GM18870 (cell line): ENCODE results near the gene DIO3.
"Not testable (repeated sequence)": the region's sequence is repeated elsewhere in the genome, so short reads cannot be mapped to it uniquely, and the experiment has no call there.

Source experiments
- ATAC-seq: cut with Tn5 transposase; IDR thresholded peaks from one replicate; pipeline ENCODE4 v1.9.1; 2021; ENCODE audit warnings: moderate library complexity; ENCODE audit not compliant: unreplicated experiment

DIO3 gene

GRCh38 chr14:101540481-101541462 lies 20.5 kb upstream of the DIO3 start:
- no peak for ATAC-seq

- no peak for ATAC-seq
Observed at GRCh38 chr14:101542391-101542790, 18.9 kb upstream of the DIO3 start.

GRCh38 chr14:101543814-101544213 lies 17.5 kb upstream of the DIO3 start:
- ATAC-seq = no peak

- no peak for ATAC-seq
Observed at GRCh38 chr14:101544550-101544949, 16.7 kb upstream of the DIO3 start.

GRCh38 chr14:101546706-101547105 lies 14.6 kb upstream of the DIO3 start:
- no peak for ATAC-seq

GRCh38 chr14:101547107-101547738 lies 14.1 kb upstream of the DIO3 start:
- ATAC-seq = no peak

GRCh38 chr14:101547961-101548669 lies 13.2 kb upstream of the DIO3 start:
- no peak for ATAC-seq

GRCh38 chr14:101548710-101549109 lies 12.6 kb upstream of the DIO3 start:
- no peak for ATAC-seq

GRCh38 chr14:101549154-101549553 lies 12.1 kb upstream of the DIO3 start:
- no peak for ATAC-seq

GRCh38 chr14:101550202-101550912 lies 10.9 kb upstream of the DIO3 start:
- ATAC-seq = not testable (repeated sequence)

- ATAC-seq = no peak
Observed at GRCh38 chr14:101551729-101552595, 9.3 kb upstream of the DIO3 start.

GRCh38 chr14:101552786-101553231 lies 8.5 kb upstream of the DIO3 start:
- ATAC-seq = no peak

- no peak for ATAC-seq
Observed at GRCh38 chr14:101553393-101553792, 7.9 kb upstream of the DIO3 start.

- ATAC-seq = no peak
Observed at GRCh38 chr14:101553931-101554330, 7.4 kb upstream of the DIO3 start.

GRCh38 chr14:101554991-101555668 lies 6.2 kb upstream of the DIO3 start:
- ATAC-seq = no peak

GRCh38 chr14:101555669-101556043 lies 5.6 kb upstream of the DIO3 start:
- not testable (repeated sequence) for ATAC-seq

GRCh38 chr14:101556131-101556530 lies 5.2 kb upstream of the DIO3 start:
- ATAC-seq = no peak

- no peak for ATAC-seq
Observed at GRCh38 chr14:101556566-101557320, 4.6 kb upstream of the DIO3 start.

GRCh38 chr14:101557321-101557695 lies 4.0 kb upstream of the DIO3 start:
- ATAC-seq = no peak
